ENCODE results near the gene NSUN6. TPM values are rescaled to one million over a fixed set of nuclear protein-coding genes. Genes with fewer than 3 reads are reported as not detected.

The NSUN6 gene
- total RNA-seq, 1 donor from 2014 or later, result 17.8 TPM

GRCh38 chr10:18563003-18563726, 88.2 kb downstream of the NSUN6 start:
- DNase-seq (ENCODE audit: low spot score), result no peak

- no peak for DNase-seq (ENCODE audit: low spot score)
Measured at GRCh38 chr10:18561861-18562551, 89.4 kb downstream of the NSUN6 start.

- DNase-seq (ENCODE audit: low spot score), result no peak
Measured at GRCh38 chr10:18557960-18558359, 93.4 kb downstream of the NSUN6 start.

GRCh38 chr10:18556522-18557147, 94.8 kb downstream of the NSUN6 start:
- DNase-seq (ENCODE audit: low spot score), result no peak

- DNase-seq (ENCODE audit: low spot score), result no peak
Measured at GRCh38 chr10:18554479-18554878, 96.9 kb downstream of the NSUN6 start.

- no peak for DNase-seq (ENCODE audit: low spot score)
Measured at GRCh38 chr10:18551473-18551872, 99.9 kb downstream of the NSUN6 start.

- DNase-seq (ENCODE audit: low spot score), result no peak
Measured at GRCh38 chr10:18549105-18549504, 102.3 kb downstream of the NSUN6 start.

GRCh38 chr10:18545621-18546305, 105.6 kb downstream of the NSUN6 start:
- DNase-seq (ENCODE audit: low spot score), result peak; percentile 5

GRCh38 chr10:18542832-18543231, 108.6 kb downstream of the NSUN6 start:
- peak; percentile 16 for DNase-seq (ENCODE audit: low spot score)

GRCh38 chr10:18540195-18540594, 111.2 kb downstream of the NSUN6 start:
- no peak for DNase-seq (ENCODE audit: low spot score)

GRCh38 chr10:18539335-18539734, 112.1 kb downstream of the NSUN6 start:
- no peak for DNase-seq (ENCODE audit: low spot score)

- DNase-seq (ENCODE audit: low spot score), result no peak
Measured at GRCh38 chr10:18533896-18534295, 117.5 kb downstream of the NSUN6 start.

- DNase-seq (ENCODE audit: low spot score), result no peak
Measured at GRCh38 chr10:18532881-18533535, 118.4 kb downstream of the NSUN6 start.

GRCh38 chr10:18528292-18528691, 123.1 kb downstream of the NSUN6 start:
- DNase-seq (ENCODE audit: low spot score), result no peak

GRCh38 chr10:18527687-18528086, 123.7 kb downstream of the NSUN6 start:
- no peak for DNase-seq (ENCODE audit: low spot score)

GRCh38 chr10:18523858-18524257, 127.5 kb downstream of the NSUN6 start:
- DNase-seq (ENCODE audit: low spot score), result no peak

GRCh38 chr10:18523025-18523424, 128.4 kb downstream of the NSUN6 start:
- no peak for DNase-seq (ENCODE audit: low spot score)

GRCh38 chr10:18516851-18517250, 134.5 kb downstream of the NSUN6 start:
- DNase-seq (ENCODE audit: low spot score), result no peak

- DNase-seq (ENCODE audit: low spot score), result no peak
Measured at GRCh38 chr10:18514537-18514936, 136.8 kb downstream of the NSUN6 start.

- DNase-seq (ENCODE audit: low spot score), result no peak
Measured at GRCh38 chr10:18508587-18508986, 142.8 kb downstream of the NSUN6 start.

- DNase-seq (ENCODE audit: low spot score), result no peak
Measured at GRCh38 chr10:18505456-18506118, 145.8 kb downstream of the NSUN6 start.

Measured in umbilical cord (tissue), 2 donors.